ENCODE results near the gene MRPL52. TPM values are rescaled to one million over a fixed set of nuclear protein-coding genes. Genes with fewer than 3 reads are reported as not detected.
"Not testable (repeated sequence)": the region's sequence is repeated elsewhere in the genome, so short reads cannot be mapped to it uniquely, and the experiment has no call there.

Gene MRPL52
- total and polyA plus RNA-seq, 12 donors, result 90.1 to 300 (median 113) TPM

GRCh38 chr14:22781301-22781991 is 48.2 kb upstream of the MRPL52 start:
- ATAC-seq (peak in 1 of 8 donors; percentile 23), DNase-seq (no peak)
- Histone ChIP-seq H3K27ac (peak overlapping the region in 1 of 10 donors; percentile 27), H3K36me3 (peaks cover 0 to 7% (median 0%) of the 10 kb centered on the region in 9 donors), H3K4me3 (no peak overlapping the region), H3K27me3 (no peaks in the 10 kb centered on the region), H3K4me1 (peaks cover 0 to 50% (median 4%) of the 10 kb centered on the region in 9 donors), H3K9me3 (no peaks in the 10 kb centered on the region)
- WGBS, 2 donors, result 0% methylated on average over 1 of the region's 1 CpG
- no peak for TF ChIP-seq CTCF (IDR thresholded peaks at IDR 0.05)
- intact Hi-C loops (cut with DNase I), result no loop called here

- DNase-seq, result no peak
- WGBS, 2 donors, result 96 to 97% methylated on average over 4 of the region's 4 CpGs
- peaks cover 0 to 49% (median 3%) of the 10 kb centered on the region in 9 donors for H3K4me1 ChIP-seq
- H3K27me3 ChIP-seq, result no peaks in the 10 kb centered on the region
- intact Hi-C loops (cut with DNase I), result no loop called here
- no peaks in the 10 kb centered on the region for H3K9me3 ChIP-seq
- no peak overlapping the region for H3K27ac ChIP-seq
- no peak for TF ChIP-seq CTCF (IDR thresholded peaks at IDR 0.05)
- no peaks in the 10 kb centered on the region for H3K36me3 ChIP-seq
- ATAC-seq, result no peak
- no peak overlapping the region for H3K4me3 ChIP-seq
Measured at GRCh38 chr14:22786685-22787084, 43.0 kb upstream of the MRPL52 start.

- intact Hi-C loops (cut with DNase I), result no loop called here
- ATAC-seq (peak in 7 of 8 donors; percentile 33 to 95 (median 68)), DNase-seq (peak in 1 of 2 donors; percentile 13)
- 39 to 42% methylated on average over 3 of the region's 3 CpGs for WGBS, 2 donors
- Histone ChIP-seq H3K4me3 (no peak overlapping the region), H3K27ac (peak overlapping the region in 5 of 10 donors; percentile 74 to 79 (median 76)), H3K36me3 (no peaks in the 10 kb centered on the region), H3K27me3 (no peaks in the 10 kb centered on the region), H3K4me1 (peaks cover 0 to 22% (median 3%) of the 10 kb centered on the region in 9 donors), H3K9me3 (no peaks in the 10 kb centered on the region)
- no peak for TF ChIP-seq CTCF (IDR thresholded peaks at IDR 0.05)
Measured at GRCh38 chr14:22791301-22791700, 38.4 kb upstream of the MRPL52 start.

GRCh38 chr14:22792158-22792557 is 37.5 kb upstream of the MRPL52 start:
- H3K4me3 ChIP-seq, result no peak overlapping the region
- TF ChIP-seq CTCF (IDR thresholded peaks at IDR 0.05), result no peak
- DNase-seq, result no peak
- peak overlapping the region in 3 of 10 donors; percentile 1 to 78 (median 44) for H3K27ac ChIP-seq
- H3K4me1 ChIP-seq, result peaks cover 0 to 23% (median 3%) of the 10 kb centered on the region in 9 donors
- WGBS, 2 donors, result 96 to 99% methylated on average over 2 of the region's 2 CpGs
- no peaks in the 10 kb centered on the region for H3K27me3 ChIP-seq
- no peaks in the 10 kb centered on the region for H3K36me3 ChIP-seq
- no peak for ATAC-seq
- intact Hi-C loops (cut with DNase I), result no loop called here
- H3K9me3 ChIP-seq, result no peaks in the 10 kb centered on the region

GRCh38 chr14:22793550-22793949 is 36.1 kb upstream of the MRPL52 start:
- 88 to 90% methylated on average over 5 of the region's 5 CpGs for WGBS, 2 donors
- DNase-seq; H3K9me3 ChIP-seq; ATAC-seq; H3K4me3 ChIP-seq; intact Hi-C loops (cut with DNase I); H3K36me3 ChIP-seq; H3K27me3 ChIP-seq: not testable (repeated sequence)
- Histone ChIP-seq H3K27ac (peak overlapping the region in 1 of 10 donors; percentile 18), H3K4me1 (peaks cover 0 to 35% (median 3%) of the 10 kb centered on the region in 9 donors)
